22Rv1 (cell line): Measurements from ENCODE around the gene TENM4.

Source experiments
- CTCF ChIP-seq: fragments of 450-650 bp; IDR thresholded peaks from 2 replicates; pipeline ENCODE4 v1.5.1; 2017; ENCODE audit warnings: mild to moderate bottlenecking
- ZFX ChIP-seq: fragments of 450-650 bp; IDR thresholded peaks from 2 replicates; pipeline ENCODE4 v1.6.1; 2017; ENCODE audit warnings: antibody characterized with exemption, borderline replicate concordance

DNA sequence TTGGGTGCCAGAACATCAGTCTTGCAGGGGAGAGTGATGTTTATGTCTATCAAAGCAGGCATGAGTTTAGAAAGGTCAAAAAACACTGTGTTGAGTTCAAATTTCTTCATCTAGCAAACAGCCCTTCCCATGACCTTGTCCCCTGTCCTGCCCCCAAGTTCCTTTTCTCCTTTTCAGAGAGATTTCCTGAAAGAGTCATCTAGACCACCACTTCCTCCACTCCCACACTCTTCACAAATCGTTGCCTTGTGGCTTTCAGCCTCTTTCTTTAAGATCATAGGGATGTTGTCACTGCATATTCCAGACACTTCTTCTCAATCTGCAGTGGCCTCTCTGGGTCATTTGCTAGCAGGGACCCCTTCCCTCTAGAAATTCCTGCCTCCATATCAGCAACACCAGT lies 290.5 kb downstream of the TENM4 start:
- TF ChIP-seq CTCF (no peak), ZFX (no peak)
